Stomach smooth muscle (tissue), 2 donors: ENCODE measurements around the gene GRK6.

Experiments used
- H3K27ac ChIP-seq: one replicate; pipeline ENCODE4 v1.7.0; 2013; ENCODE audit warnings: mild to moderate bottlenecking, low read length, inconsistent platforms
- H3K27me3 ChIP-seq, 2 donors: one replicate each; pipeline ENCODE4 v1.7.0; 2013; ENCODE audit warnings: low read length in 2 of 2; ENCODE audit not compliant: insufficient read depth in 2 of 2, control insufficient read depth in 1 of 2
- H3K36me3 ChIP-seq, 2 donors: one replicate each; pipeline ENCODE4 v1.7.0; 2013; ENCODE audit warnings: low read length in 2 of 2; ENCODE audit not compliant: control insufficient read depth in 2 of 2, insufficient read depth in 2 of 2
- H3K4me1 ChIP-seq: one replicate; pipeline ENCODE4 v1.7.0; 2013; ENCODE audit warnings: low read length; ENCODE audit not compliant: control insufficient read depth, insufficient read depth
- H3K4me3 ChIP-seq, 2 donors: one replicate each; pipeline ENCODE4 v1.7.0; 2013; ENCODE audit warnings: low read length in 2 of 2
- H3K9ac ChIP-seq, 2 donors: one replicate each; pipeline ENCODE4 v1.7.0; 2013; ENCODE audit warnings: low read length in 2 of 2, mild to moderate bottlenecking in 1 of 2
- H3K9me3 ChIP-seq, 2 donors: one replicate each; pipeline ENCODE4 v1.7.0; 2013; ENCODE audit warnings: low read length in 2 of 2; ENCODE audit not compliant: control insufficient read depth in 2 of 2
- donor health status: healthy.
- donor health status: Pancreatic carcinoma.

GRK6 gene

GRCh38 chr5:177443144-177443983 lies 16.9 kb downstream of the GRK6 start:
- Histone ChIP-seq H3K9me3 (no peaks in the 10 kb centered on the region), H3K4me3 (no peak overlapping the region), H3K4me1 (peaks cover 21% of the 10 kb centered on the region), H3K27ac (no peak overlapping the region), H3K27me3 (peaks cover 3 to 8% of the 10 kb centered on the region in 2 donors), H3K36me3 (peaks cover 0 to 5% of the 10 kb centered on the region in 2 donors), H3K9ac (no peak overlapping the region)

GRCh38 chr5:177444106-177445051 lies 17.9 kb downstream of the GRK6 start:
- Histone ChIP-seq H3K4me3 (no peak overlapping the region), H3K4me1 (peaks cover 21% of the 10 kb centered on the region), H3K27me3 (peaks cover 5 to 16% of the 10 kb centered on the region in 2 donors), H3K27ac (no peak overlapping the region), H3K36me3 (peaks cover 0 to 2% of the 10 kb centered on the region in 2 donors), H3K9me3 (no peaks in the 10 kb centered on the region), H3K9ac (no peak overlapping the region)

DNA sequence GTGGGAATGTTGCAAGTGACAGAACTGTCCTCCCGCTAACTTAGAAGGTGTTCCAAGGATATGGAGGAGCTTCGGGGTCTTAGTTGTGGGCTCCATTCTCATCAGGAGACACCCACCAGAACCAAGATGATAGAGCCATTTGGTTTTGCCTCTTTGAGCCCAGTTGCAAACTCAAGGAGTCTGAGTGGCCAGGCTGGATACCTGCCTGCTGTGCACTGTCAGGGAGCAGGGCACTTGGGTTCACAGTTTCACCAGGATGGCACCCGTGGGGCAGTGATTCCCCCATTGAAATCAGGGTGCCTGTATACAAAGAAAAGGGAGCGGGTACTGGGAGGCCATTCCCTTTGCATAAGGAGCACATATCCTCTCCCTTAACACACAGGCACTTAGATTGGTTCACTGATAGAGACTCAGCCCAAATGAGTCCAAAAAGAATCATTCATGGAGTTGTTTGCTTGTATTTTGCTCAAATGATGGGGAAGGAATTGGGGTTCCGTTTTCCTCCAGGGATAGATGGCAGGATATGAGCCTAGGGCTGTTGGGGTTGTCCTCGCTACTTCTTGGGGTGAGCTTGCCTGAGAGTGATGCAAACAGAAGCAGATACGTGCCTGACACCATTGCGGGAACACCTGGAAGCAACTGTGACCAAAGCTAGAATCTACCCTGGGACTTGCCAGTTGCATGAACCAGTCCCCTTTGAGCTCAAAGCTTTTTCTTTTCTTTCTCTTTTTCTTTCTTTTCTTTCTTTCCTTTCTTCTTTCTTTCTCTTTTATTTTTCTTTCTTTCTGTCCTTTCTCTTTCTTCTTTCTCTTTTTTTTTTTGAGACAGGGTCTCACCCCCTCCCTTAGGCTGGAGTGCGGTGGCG lies 18.8 kb downstream of the GRK6 start:
- H3K36me3 ChIP-seq = no peaks in the 10 kb centered on the region
- peaks cover 21% of the 10 kb centered on the region for H3K4me1 ChIP-seq
- peaks cover 5 to 25% of the 10 kb centered on the region in 2 donors for H3K27me3 ChIP-seq
- peak overlapping the region in 1 of 2 donors; percentile 15 for H3K4me3 ChIP-seq
- no peak overlapping the region for H3K9ac ChIP-seq
- H3K9me3 ChIP-seq = no peaks in the 10 kb centered on the region
- H3K27ac ChIP-seq = no peak overlapping the region

GRCh38 chr5:177445917-177446199 lies 19.4 kb downstream of the GRK6 start:
- H3K4me1 ChIP-seq = peaks cover 21% of the 10 kb centered on the region

GRCh38 chr5:177446200-177447065 lies 20.0 kb downstream of the GRK6 start, which contains the start of gene PRR7:
Gene PRR7 (plus strand): TSS chr5:177446814. CDS start chr5:177455068, 8,254 bp downstream.
- Histone ChIP-seq H3K9ac (no peak within 1 kb of the TSS), H3K27ac (no peak within 1 kb of the TSS), H3K4me1 (peaks cover 21% of the 10 kb centered on the region), H3K36me3 (no peaks in the 10 kb centered on the region), H3K4me3 (peak within 1 kb of the TSS; percentile 52 to 79), H3K9me3 (no peaks in the 10 kb centered on the region), H3K27me3 (peaks cover 10 to 28% of the 10 kb centered on the region in 2 donors)

More at GRCh38 chr5:177445917-177446199, 19.4 kb downstream of the GRK6 start:
- Histone ChIP-seq H3K27me3 (peaks cover 8 to 28% of the 10 kb centered on the region in 2 donors), H3K36me3 (no peaks in the 10 kb centered on the region), H3K27ac (no peak overlapping the region), H3K9ac (no peak overlapping the region), H3K4me3 (peak overlapping the region; percentile 52 to 79), H3K9me3 (no peaks in the 10 kb centered on the region)

- Histone ChIP-seq H3K4me1 (peaks cover 21% of the 10 kb centered on the region), H3K27ac (no peak overlapping the region), H3K9me3 (no peaks in the 10 kb centered on the region), H3K36me3 (no peaks in the 10 kb centered on the region), H3K9ac (no peak overlapping the region), H3K27me3 (peaks cover 11 to 28% of the 10 kb centered on the region in 2 donors), H3K4me3 (peak overlapping the region; percentile 31 to 79)
Measured at GRCh38 chr5:177447066-177447610, 20.7 kb downstream of the GRK6 start.

- no peak overlapping the region for H3K27ac ChIP-seq
Measured at GRCh38 chr5:177447611-177448243, 21.3 kb downstream of the GRK6 start.

GRCh38 chr5:177448244-177448950 lies 21.9 kb downstream of the GRK6 start:
- H3K9ac ChIP-seq = no peak overlapping the region
- peaks cover 22% of the 10 kb centered on the region for H3K4me1 ChIP-seq
- H3K27me3 ChIP-seq = peaks cover 12 to 31% of the 10 kb centered on the region in 2 donors
- H3K4me3 ChIP-seq = no peak overlapping the region
- H3K27ac ChIP-seq = no peak overlapping the region
- H3K9me3 ChIP-seq = no peaks in the 10 kb centered on the region
- H3K36me3 ChIP-seq = no peaks in the 10 kb centered on the region

More at GRCh38 chr5:177447611-177448243, 21.3 kb downstream of the GRK6 start:
- H3K9me3 ChIP-seq = no peaks in the 10 kb centered on the region
- H3K36me3 ChIP-seq = no peaks in the 10 kb centered on the region
- H3K9ac ChIP-seq = no peak overlapping the region
- peaks cover 12 to 28% of the 10 kb centered on the region in 2 donors for H3K27me3 ChIP-seq
- H3K4me3 ChIP-seq = peak overlapping the region in 1 of 2 donors; percentile 29
- H3K4me1 ChIP-seq = peaks cover 21% of the 10 kb centered on the region
